ENCODE measurements around the gene TCF4. TPM values are rescaled to one million over a fixed set of nuclear protein-coding genes. Genes with fewer than 3 reads are reported as not detected.

The TCF4 gene
- polyA plus RNA-seq, 1 donor (not counting 4 experiments of a cell fraction or from before 2014, with no cell fraction given), result 9.7 TPM

- Histone ChIP-seq H3K9ac (ENCODE audit: control insufficient read depth, extremely low read depth, insufficient read depth, low read length) (no peak overlapping the region), H3K79me2 (ENCODE audit: control insufficient read depth, insufficient read depth, low read length) (no peaks in the 10 kb centered on the region), H3K9me3 (ENCODE audit: control insufficient read depth, low read depth, low read length) (no peaks in the 10 kb centered on the region), H3K27me3 (ENCODE audit: control insufficient read depth, extremely low read depth, insufficient read depth, low read length) (no peaks in the 10 kb centered on the region), H2AFZ (ENCODE audit: control insufficient read depth, low read length) (no peak overlapping the region), H4K20me1 (ENCODE audit: control insufficient read depth, extremely low read depth, insufficient read depth, low read length) (no peaks in the 10 kb centered on the region), H3K36me3 (ENCODE audit: control insufficient read depth in 2 of 2, extremely low read depth in 1 of 2, insufficient read depth in 2 of 2, low read length in 2 of 2) (no peaks in the 10 kb centered on the region), H3K4me3 (ENCODE audit: control insufficient read depth in 2 of 3, extremely low read depth in 1 of 3, insufficient read depth in 2 of 3, low read depth in 1 of 3, low read length in 3 of 3) (no peak overlapping the region), H3K9me1 (ENCODE audit: control insufficient read depth, extremely low read depth, insufficient read depth, low read length) (no peaks in the 10 kb centered on the region), H3K27ac (ENCODE audit: control insufficient read depth, insufficient read depth, low read length) (no peak overlapping the region), H3K4me1 (ENCODE audit: control insufficient read depth, extremely low read depth, insufficient read depth, low read length) (peaks cover 6% of the 10 kb centered on the region), H3K4me2 (ENCODE audit: control insufficient read depth, extremely low read depth, insufficient read depth, low read depth, low read length) (no peak overlapping the region)
- DNase-seq (ENCODE audit: low read depth, low spot score) (no peak), FAIRE-seq (no peak)
- no peak for TF ChIP-seq CTCF (optimal IDR thresholded peaks at IDR 0.05 in 1 of 3, IDR thresholded peaks at IDR 0.05 in 1 of 3, conservative IDR thresholded peaks at IDR 0.05 in 1 of 3; ENCODE audit: extremely low read depth in 1 of 3, insufficient read depth in 2 of 3, low read length in 3 of 3)
- no peak for TF ChIP-seq EZH2 (IDR thresholded peaks at IDR 0.05; ENCODE audit: low read length)
- dilution Hi-C loops (cut with MboI; ENCODE audit: extremely low pct_ligation_motif_present, low sequenced_read_pairs), result no loop called here
These were observed 162.3 kb downstream of the TCF4 start for GRCh38 chr18:55425698-55426097.

GRCh38 chr18:55422456-55423180 lies 165.4 kb downstream of the TCF4 start:
- Histone ChIP-seq H3K9me3 (ENCODE audit: control insufficient read depth, low read depth, low read length) (no peaks in the 10 kb centered on the region), H3K9me1 (ENCODE audit: control insufficient read depth, extremely low read depth, insufficient read depth, low read length) (no peaks in the 10 kb centered on the region), H3K4me3 (ENCODE audit: control insufficient read depth in 2 of 3, extremely low read depth in 1 of 3, insufficient read depth in 2 of 3, low read depth in 1 of 3, low read length in 3 of 3) (peak overlapping the region; percentile 20 to 63 (median 63)), H3K79me2 (ENCODE audit: control insufficient read depth, insufficient read depth, low read length) (peaks cover 2% of the 10 kb centered on the region), H3K27me3 (ENCODE audit: control insufficient read depth, extremely low read depth, insufficient read depth, low read length) (no peaks in the 10 kb centered on the region), H2AFZ (ENCODE audit: control insufficient read depth, low read length) (peak overlapping the region; percentile 75), H3K36me3 (ENCODE audit: control insufficient read depth in 2 of 2, extremely low read depth in 1 of 2, insufficient read depth in 2 of 2, low read length in 2 of 2) (no peaks in the 10 kb centered on the region), H3K9ac (ENCODE audit: control insufficient read depth, extremely low read depth, insufficient read depth, low read length) (peak overlapping the region; percentile 59), H3K4me2 (ENCODE audit: control insufficient read depth, extremely low read depth, insufficient read depth, low read depth, low read length) (peak overlapping the region; percentile 99), H4K20me1 (ENCODE audit: control insufficient read depth, extremely low read depth, insufficient read depth, low read length) (no peaks in the 10 kb centered on the region), H3K27ac (ENCODE audit: control insufficient read depth, insufficient read depth, low read length) (peak overlapping the region; percentile 71), H3K4me1 (ENCODE audit: control insufficient read depth, extremely low read depth, insufficient read depth, low read length) (peaks cover 18% of the 10 kb centered on the region)
- FAIRE-seq, result peak; percentile 5
- dilution Hi-C loops (cut with MboI; ENCODE audit: extremely low pct_ligation_motif_present, low sequenced_read_pairs), result no loop called here
- no peak for DNase-seq (ENCODE audit: low read depth, low spot score)
- TF ChIP-seq CTCF (optimal IDR thresholded peaks at IDR 0.05 in 1 of 3, IDR thresholded peaks at IDR 0.05 in 1 of 3, conservative IDR thresholded peaks at IDR 0.05 in 1 of 3; ENCODE audit: extremely low read depth in 1 of 3, insufficient read depth in 2 of 3, low read length in 3 of 3), result no peak
- no peak for TF ChIP-seq EZH2 (IDR thresholded peaks at IDR 0.05; ENCODE audit: low read length)

Data from keratinocyte (primary cell).